Measurements from ENCODE around the gene ARHGEF40. TPM values are rescaled to one million over a fixed set of nuclear protein-coding genes. Genes with fewer than 3 reads are reported as not detected.

ARHGEF40 gene
- total RNA-seq, 1 experiment from 2014 or later: 74.2 TPM

DNA sequence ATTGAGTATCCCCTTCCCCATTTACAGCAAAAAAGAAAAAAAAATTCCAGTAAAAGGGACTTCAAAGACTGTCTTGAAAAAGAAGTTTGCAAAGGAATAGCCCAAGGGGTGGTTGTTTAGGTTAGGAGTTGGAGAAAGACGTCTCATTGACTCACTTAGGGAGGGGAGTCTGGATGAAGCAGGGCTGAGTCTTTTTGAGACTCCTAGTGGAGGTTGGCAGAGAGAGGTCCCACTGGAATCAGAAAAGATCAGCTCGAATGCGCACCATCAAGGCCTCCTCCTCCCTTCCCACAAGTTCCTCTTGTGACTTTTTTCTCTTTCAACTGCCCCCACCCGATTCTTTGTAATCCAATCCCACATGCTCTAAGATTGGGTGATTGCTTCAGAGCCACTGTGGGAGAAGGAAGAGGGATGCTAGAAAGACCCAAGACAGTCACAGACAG lies 1.9 kb downstream of the ARHGEF40 start:
- no peak for ATAC-seq
- no peak for DNase-seq (ENCODE audit: low spot score)
- CTCF ChIA-PET: interaction anchor here (0.6 to 4.6 kb wide), 27 partner anchors 9 to 1694 kb away, joined by 3 to 165 read pairs (median 10); partner anchors contain the start of genes RNASE4, SLC39A2, TMEM253 and ZNF219
- Mint-ChIP-seq H3K9me3 (no peaks in the 10 kb centered on the region), H3K36me3 (peaks cover 33% of the 10 kb centered on the region), H3K4me3 (peak overlapping the region; percentile 89), H3K4me1 (peaks cover 30% of the 10 kb centered on the region), H3K27ac (peak overlapping the region; percentile 80), H3K27me3 (ENCODE audit: low read depth) (peaks cover 4% of the 10 kb centered on the region; the same call in 1 of the 2 replicates)
- TF ChIP-seq, protein P1, sequence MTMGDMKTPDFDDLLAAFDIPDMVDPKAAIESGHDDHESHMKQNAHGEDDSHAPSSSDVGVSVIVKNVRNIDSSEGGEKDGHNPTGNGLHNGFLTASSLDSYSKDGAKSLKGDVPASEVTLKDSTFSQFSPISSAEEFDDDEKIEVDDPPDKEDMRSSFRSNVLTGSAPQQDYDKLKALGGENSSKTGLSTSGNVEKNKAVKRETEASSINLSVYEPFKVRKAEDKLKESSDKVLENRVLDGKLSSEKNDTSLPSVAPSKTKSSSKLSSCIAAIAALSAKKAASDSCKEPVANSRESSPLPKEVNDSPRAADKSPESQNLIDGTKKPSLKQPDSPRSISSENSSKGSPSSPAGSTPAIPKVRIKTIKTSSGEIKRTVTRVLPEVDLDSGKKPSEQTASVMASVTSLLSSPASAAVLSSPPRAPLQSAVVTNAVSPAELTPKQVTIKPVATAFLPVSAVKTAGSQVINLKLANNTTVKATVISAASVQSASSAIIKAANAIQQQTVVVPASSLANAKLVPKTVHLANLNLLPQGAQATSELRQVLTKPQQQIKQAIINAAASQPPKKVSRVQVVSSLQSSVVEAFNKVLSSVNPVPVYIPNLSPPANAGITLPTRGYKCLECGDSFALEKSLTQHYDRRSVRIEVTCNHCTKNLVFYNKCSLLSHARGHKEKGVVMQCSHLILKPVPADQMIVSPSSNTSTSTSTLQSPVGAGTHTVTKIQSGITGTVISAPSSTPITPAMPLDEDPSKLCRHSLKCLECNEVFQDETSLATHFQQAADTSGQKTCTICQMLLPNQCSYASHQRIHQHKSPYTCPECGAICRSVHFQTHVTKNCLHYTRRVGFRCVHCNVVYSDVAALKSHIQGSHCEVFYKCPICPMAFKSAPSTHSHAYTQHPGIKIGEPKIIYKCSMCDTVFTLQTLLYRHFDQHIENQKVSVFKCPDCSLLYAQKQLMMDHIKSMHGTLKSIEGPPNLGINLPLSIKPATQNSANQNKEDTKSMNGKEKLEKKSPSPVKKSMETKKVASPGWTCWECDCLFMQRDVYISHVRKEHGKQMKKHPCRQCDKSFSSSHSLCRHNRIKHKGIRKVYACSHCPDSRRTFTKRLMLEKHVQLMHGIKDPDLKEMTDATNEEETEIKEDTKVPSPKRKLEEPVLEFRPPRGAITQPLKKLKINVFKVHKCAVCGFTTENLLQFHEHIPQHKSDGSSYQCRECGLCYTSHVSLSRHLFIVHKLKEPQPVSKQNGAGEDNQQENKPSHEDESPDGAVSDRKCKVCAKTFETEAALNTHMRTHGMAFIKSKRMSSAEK (CRISPR knock-in tag; IDR thresholded peaks at IDR 0.05; ENCODE audit: borderline replicate concordance): no peak
- TF ChIP-seq KAT7 (CRISPR knock-in tag; IDR thresholded peaks at IDR 0.05; ENCODE audit: borderline replicate concordance) (no peak), IRF2 (CRISPR knock-in tag; IDR thresholded peaks at IDR 0.05; ENCODE audit: borderline replicate concordance, low read depth) (no peak), ZBTB21 (CRISPR knock-in tag; IDR thresholded peaks at IDR 0.05; ENCODE audit: borderline replicate concordance) (no peak), ESRRA (CRISPR knock-in tag; IDR thresholded peaks at IDR 0.05; ENCODE audit: borderline replicate concordance) (no peak), EMX1 (CRISPR knock-in tag; IDR thresholded peaks at IDR 0.05) (no peak), RORB (CRISPR knock-in tag; IDR thresholded peaks at IDR 0.05) (no peak), ELF4 (CRISPR knock-in tag; IDR thresholded peaks at IDR 0.05; ENCODE audit: low read depth) (no peak), ZNF423 (CRISPR knock-in tag; IDR thresholded peaks at IDR 0.05) (no peak), ZNF263 (CRISPR knock-in tag; IDR thresholded peaks at IDR 0.05; ENCODE audit: low read depth) (no peak), HMGA2 (CRISPR knock-in tag; IDR thresholded peaks at IDR 0.05) (no peak), CREB1 (CRISPR knock-in tag; IDR thresholded peaks at IDR 0.05) (no peak)
- TF ChIP-seq, protein P2, sequence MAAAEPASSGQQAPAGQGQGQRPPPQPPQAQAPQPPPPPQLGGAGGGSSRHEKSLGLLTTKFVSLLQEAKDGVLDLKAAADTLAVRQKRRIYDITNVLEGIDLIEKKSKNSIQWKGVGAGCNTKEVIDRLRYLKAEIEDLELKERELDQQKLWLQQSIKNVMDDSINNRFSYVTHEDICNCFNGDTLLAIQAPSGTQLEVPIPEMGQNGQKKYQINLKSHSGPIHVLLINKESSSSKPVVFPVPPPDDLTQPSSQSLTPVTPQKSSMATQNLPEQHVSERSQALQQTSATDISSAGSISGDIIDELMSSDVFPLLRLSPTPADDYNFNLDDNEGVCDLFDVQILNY (CRISPR knock-in tag; IDR thresholded peaks at IDR 0.05): no peak
- TF ChIP-seq, protein P3, sequence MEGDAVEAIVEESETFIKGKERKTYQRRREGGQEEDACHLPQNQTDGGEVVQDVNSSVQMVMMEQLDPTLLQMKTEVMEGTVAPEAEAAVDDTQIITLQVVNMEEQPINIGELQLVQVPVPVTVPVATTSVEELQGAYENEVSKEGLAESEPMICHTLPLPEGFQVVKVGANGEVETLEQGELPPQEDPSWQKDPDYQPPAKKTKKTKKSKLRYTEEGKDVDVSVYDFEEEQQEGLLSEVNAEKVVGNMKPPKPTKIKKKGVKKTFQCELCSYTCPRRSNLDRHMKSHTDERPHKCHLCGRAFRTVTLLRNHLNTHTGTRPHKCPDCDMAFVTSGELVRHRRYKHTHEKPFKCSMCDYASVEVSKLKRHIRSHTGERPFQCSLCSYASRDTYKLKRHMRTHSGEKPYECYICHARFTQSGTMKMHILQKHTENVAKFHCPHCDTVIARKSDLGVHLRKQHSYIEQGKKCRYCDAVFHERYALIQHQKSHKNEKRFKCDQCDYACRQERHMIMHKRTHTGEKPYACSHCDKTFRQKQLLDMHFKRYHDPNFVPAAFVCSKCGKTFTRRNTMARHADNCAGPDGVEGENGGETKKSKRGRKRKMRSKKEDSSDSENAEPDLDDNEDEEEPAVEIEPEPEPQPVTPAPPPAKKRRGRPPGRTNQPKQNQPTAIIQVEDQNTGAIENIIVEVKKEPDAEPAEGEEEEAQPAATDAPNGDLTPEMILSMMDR (IDR thresholded peaks at IDR 0.05): no peak
- TF ChIP-seq, protein P4, sequence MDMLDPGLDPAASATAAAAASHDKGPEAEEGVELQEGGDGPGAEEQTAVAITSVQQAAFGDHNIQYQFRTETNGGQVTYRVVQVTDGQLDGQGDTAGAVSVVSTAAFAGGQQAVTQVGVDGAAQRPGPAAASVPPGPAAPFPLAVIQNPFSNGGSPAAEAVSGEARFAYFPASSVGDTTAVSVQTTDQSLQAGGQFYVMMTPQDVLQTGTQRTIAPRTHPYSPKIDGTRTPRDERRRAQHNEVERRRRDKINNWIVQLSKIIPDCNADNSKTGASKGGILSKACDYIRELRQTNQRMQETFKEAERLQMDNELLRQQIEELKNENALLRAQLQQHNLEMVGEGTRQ (CRISPR knock-in tag; IDR thresholded peaks at IDR 0.05): no peak
- TF ChIP-seq, protein P5, sequence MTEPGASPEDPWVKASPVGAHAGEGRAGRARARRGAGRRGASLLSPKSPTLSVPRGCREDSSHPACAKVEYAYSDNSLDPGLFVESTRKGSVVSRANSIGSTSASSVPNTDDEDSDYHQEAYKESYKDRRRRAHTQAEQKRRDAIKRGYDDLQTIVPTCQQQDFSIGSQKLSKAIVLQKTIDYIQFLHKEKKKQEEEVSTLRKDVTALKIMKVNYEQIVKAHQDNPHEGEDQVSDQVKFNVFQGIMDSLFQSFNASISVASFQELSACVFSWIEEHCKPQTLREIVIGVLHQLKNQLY (CRISPR knock-in tag; IDR thresholded peaks at IDR 0.05): no peak
- TF ChIP-seq, protein P6, sequence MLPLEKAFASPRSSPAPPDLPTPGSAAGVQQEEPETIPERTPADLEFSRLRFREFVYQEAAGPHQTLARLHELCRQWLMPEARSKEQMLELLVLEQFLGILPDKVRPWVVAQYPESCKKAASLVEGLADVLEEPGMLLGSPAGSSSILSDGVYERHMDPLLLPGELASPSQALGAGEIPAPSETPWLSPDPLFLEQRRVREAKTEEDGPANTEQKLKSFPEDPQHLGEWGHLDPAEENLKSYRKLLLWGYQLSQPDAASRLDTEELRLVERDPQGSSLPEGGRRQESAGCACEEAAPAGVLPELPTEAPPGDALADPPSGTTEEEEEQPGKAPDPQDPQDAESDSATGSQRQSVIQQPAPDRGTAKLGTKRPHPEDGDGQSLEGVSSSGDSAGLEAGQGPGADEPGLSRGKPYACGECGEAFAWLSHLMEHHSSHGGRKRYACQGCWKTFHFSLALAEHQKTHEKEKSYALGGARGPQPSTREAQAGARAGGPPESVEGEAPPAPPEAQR (CRISPR knock-in tag; IDR thresholded peaks at IDR 0.05): no peak
- TF ChIP-seq, protein P7, sequence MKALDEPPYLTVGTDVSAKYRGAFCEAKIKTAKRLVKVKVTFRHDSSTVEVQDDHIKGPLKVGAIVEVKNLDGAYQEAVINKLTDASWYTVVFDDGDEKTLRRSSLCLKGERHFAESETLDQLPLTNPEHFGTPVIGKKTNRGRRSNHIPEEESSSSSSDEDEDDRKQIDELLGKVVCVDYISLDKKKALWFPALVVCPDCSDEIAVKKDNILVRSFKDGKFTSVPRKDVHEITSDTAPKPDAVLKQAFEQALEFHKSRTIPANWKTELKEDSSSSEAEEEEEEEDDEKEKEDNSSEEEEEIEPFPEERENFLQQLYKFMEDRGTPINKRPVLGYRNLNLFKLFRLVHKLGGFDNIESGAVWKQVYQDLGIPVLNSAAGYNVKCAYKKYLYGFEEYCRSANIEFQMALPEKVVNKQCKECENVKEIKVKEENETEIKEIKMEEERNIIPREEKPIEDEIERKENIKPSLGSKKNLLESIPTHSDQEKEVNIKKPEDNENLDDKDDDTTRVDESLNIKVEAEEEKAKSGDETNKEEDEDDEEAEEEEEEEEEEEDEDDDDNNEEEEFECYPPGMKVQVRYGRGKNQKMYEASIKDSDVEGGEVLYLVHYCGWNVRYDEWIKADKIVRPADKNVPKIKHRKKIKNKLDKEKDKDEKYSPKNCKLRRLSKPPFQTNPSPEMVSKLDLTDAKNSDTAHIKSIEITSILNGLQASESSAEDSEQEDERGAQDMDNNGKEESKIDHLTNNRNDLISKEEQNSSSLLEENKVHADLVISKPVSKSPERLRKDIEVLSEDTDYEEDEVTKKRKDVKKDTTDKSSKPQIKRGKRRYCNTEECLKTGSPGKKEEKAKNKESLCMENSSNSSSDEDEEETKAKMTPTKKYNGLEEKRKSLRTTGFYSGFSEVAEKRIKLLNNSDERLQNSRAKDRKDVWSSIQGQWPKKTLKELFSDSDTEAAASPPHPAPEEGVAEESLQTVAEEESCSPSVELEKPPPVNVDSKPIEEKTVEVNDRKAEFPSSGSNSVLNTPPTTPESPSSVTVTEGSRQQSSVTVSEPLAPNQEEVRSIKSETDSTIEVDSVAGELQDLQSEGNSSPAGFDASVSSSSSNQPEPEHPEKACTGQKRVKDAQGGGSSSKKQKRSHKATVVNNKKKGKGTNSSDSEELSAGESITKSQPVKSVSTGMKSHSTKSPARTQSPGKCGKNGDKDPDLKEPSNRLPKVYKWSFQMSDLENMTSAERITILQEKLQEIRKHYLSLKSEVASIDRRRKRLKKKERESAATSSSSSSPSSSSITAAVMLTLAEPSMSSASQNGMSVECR (CRISPR knock-in tag; IDR thresholded peaks at IDR 0.05; ENCODE audit: borderline replicate concordance): no peak
- POLR2A ChIA-PET: interaction anchor here (0.6 to 3.0 kb wide), 12 partner anchors 12 to 729 kb away, joined by 3 to 74 read pairs (median 7); partner anchors contain the start of genes PARP2 and TMEM253

Data from WTC11 (cell line).